ENCODE measurements around the gene FAM174C.
A peak's percentile ranks its signal among the peaks of the same experiment; 100 is the strongest.

FAM174C gene

GRCh38 chr19:1252821-1253513 is 22.4 kb upstream of the FAM174C start:
- H3K4me3 ChIP-seq: peak overlapping the region; percentile 96

DNA sequence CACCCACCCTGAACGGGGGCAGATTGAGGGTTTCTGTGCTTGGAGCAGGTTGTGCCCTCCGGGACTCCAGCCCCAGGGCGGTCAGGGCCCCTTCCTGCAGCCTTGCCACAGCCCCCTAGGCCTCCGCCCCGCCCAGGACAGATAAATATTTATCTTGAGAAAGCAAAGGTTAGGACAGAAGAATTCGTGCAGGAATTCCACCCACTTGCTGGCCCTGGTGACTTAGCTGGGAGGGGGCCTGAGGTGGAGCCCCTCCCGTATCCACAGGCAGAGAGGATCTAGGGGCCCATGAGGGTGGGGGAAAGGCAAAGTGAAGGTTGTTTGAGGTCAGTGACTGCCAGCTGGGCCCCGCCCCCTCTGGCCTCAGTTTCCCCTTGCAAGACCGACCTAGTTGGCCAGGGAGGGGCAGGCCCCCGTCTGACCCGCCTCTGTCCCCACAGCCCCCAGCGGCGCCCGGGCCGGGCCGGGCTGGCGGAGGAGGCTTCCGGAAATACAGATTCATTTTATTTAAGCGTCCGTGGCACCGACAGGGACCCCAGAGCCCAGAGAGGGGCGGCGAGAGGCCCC is 21.7 kb upstream of the FAM174C start:
- peak overlapping the region; percentile 93 to 100 for H3K27ac ChIP-seq
- TF ChIP-seq, protein P1, sequence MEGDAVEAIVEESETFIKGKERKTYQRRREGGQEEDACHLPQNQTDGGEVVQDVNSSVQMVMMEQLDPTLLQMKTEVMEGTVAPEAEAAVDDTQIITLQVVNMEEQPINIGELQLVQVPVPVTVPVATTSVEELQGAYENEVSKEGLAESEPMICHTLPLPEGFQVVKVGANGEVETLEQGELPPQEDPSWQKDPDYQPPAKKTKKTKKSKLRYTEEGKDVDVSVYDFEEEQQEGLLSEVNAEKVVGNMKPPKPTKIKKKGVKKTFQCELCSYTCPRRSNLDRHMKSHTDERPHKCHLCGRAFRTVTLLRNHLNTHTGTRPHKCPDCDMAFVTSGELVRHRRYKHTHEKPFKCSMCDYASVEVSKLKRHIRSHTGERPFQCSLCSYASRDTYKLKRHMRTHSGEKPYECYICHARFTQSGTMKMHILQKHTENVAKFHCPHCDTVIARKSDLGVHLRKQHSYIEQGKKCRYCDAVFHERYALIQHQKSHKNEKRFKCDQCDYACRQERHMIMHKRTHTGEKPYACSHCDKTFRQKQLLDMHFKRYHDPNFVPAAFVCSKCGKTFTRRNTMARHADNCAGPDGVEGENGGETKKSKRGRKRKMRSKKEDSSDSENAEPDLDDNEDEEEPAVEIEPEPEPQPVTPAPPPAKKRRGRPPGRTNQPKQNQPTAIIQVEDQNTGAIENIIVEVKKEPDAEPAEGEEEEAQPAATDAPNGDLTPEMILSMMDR (IDR thresholded peaks at IDR 0.05): no peak
- no peak for DNase-seq (ENCODE audit: low spot score)
- H3K4me3 ChIP-seq: peak overlapping the region; percentile 96

More at GRCh38 chr19:1252821-1253513, 22.4 kb upstream of the FAM174C start:
- peak overlapping the region; percentile 93 to 100 for H3K27ac ChIP-seq
- peak; percentile 98 for DNase-seq (ENCODE audit: low spot score)
- TF ChIP-seq, protein P1 (IDR thresholded peaks at IDR 0.05): no peak

- peak overlapping the region; percentile 93 to 100 for H3K27ac ChIP-seq
- DNase-seq (ENCODE audit: low spot score): no peak
- TF ChIP-seq, protein P1 (IDR thresholded peaks at IDR 0.05): no peak
- H3K4me3 ChIP-seq: peak overlapping the region; percentile 96
These were observed 21.2 kb upstream of the FAM174C start for GRCh38 chr19:1254081-1254527.

- Histone ChIP-seq H3K4me3 (peak overlapping the region; percentile 96), H3K27ac (peak overlapping the region; percentile 93 to 100)
- TF ChIP-seq, protein P1 (IDR thresholded peaks at IDR 0.05): no peak
- no peak for DNase-seq (ENCODE audit: low spot score)
These were observed 20.7 kb upstream of the FAM174C start for GRCh38 chr19:1254530-1255185.

- H3K4me3 ChIP-seq: peak overlapping the region; percentile 43
- TF ChIP-seq, protein P1 (IDR thresholded peaks at IDR 0.05): no peak
- H3K27ac ChIP-seq: peak overlapping the region; percentile 93 to 100
- no peak for DNase-seq (ENCODE audit: low spot score)
These were observed 19.9 kb upstream of the FAM174C start for GRCh38 chr19:1255186-1256161.

- no peak for DNase-seq (ENCODE audit: low spot score)
- Histone ChIP-seq H3K4me3 (no peak overlapping the region), H3K27ac (peak overlapping the region in 1 of 2 donors; percentile 24)
- TF ChIP-seq, protein P1 (IDR thresholded peaks at IDR 0.05): no peak
These were observed 18.5 kb upstream of the FAM174C start for GRCh38 chr19:1256646-1257474.
